Lower lobe of right lung (tissue), 2 donors: Measurements from ENCODE around the gene MAPKBP1. TPM values are rescaled to one million over a fixed set of nuclear protein-coding genes. Genes with fewer than 3 reads are reported as not detected.

Experiments used
- ATAC-seq, 2 donors: fragments of 200-7000 bp; cut with Tn5 transposase; one replicate each; pipeline ENCODE4 v1.9.1; 2020 to 2022; ENCODE audit warnings: mild to moderate bottlenecking in 2 of 2, moderate library complexity in 2 of 2
- DNase-seq: peaks from one replicate; pipeline ENCODE4 v3.0.0-alpha.2; 2020
- H3K27ac ChIP-seq: fragments of 200-600 bp; one replicate; pipeline ENCODE4 v1.8.0; 2022
- H3K27me3 ChIP-seq: fragments of 200-600 bp; one replicate; pipeline ENCODE4 v1.8.0; 2022; ENCODE audit warnings: low read depth
- H3K36me3 ChIP-seq: fragments of 200-600 bp; one replicate; pipeline ENCODE4 v1.8.0; 2022; ENCODE audit warnings: mild to moderate bottlenecking
- H3K4me1 ChIP-seq: fragments of 200-600 bp; one replicate; pipeline ENCODE4 v1.8.0; 2022
- H3K4me3 ChIP-seq: fragments of 200-600 bp; one replicate; pipeline ENCODE4 v1.8.0; 2022; ENCODE audit warnings: mild to moderate bottlenecking
- H3K9me3 ChIP-seq: fragments of 200-600 bp; one replicate; pipeline ENCODE4 v1.8.0; 2022
- intact Hi-C: fragments of 100-400 bp; cut with DNase I; formaldehyde crosslinking; loops from one replicate; pipeline ENCODE4 v1.11.0; 2022
- total RNA-seq: library from RNA; stranded (reverse); fragmentation: NEBNext Ultra II Directional; extraction: Animal tissue kit (Norgen Biotek cat#: 25700); gene quantifications from one replicate; pipeline ENCODE4 v1.2.1, GENCODE V29; 2021
- TF ChIP-seq, protein P1 (sequence below): fragments of 200-600 bp; IDR thresholded peaks from one replicate; pipeline ENCODE4 v1.8.0; 2022; ENCODE audit warnings: antibody characterized with exemption, mild to moderate bottlenecking
- donor health status: DM: no; HTN: yes; CAD: no; lungs with severe emphysema.

MAPKBP1 gene
- total RNA-seq, 1 donor from 2014 or later = 17.0 TPM

DNA sequence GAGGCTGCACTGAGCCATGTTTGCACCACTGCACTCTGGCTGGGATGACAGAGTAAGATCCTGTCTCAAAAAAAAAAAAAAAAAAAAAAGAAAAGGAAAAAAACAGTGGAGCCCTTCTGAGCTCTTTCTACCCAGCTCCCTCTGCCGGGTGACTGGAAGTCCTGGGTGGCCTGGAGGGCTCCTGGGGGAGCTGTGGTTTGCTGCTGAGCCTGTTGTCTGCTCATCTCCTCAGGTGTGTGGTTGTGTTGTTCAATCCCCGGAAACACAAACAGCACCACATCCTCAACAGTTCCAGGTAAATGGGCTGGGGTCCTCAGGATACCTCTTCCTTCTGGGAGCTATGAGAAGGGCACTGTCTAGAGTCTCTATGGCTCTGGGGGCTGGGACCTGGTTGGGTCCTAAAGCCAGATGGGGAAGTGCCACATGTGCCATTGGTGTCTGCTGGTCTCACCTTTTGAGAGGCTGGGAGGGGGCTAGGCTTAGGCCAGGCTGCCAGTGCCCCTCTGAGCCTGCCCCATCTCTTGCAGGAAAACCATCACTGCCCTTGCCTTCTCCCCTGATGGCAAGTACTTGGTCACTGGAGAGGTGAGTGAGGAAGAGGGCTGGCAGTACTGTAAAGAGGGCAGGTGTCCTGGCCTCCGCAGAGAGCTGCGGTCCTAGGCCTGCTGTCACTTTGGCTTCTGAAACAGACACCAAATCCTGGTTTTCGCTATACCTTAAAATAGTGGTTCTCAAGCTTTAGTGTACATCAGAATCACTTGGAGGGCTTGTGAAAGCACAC, 36.6 kb downstream of the MAPKBP1 start:
- no peak overlapping the region for H3K27ac ChIP-seq
- TF ChIP-seq, protein P1, sequence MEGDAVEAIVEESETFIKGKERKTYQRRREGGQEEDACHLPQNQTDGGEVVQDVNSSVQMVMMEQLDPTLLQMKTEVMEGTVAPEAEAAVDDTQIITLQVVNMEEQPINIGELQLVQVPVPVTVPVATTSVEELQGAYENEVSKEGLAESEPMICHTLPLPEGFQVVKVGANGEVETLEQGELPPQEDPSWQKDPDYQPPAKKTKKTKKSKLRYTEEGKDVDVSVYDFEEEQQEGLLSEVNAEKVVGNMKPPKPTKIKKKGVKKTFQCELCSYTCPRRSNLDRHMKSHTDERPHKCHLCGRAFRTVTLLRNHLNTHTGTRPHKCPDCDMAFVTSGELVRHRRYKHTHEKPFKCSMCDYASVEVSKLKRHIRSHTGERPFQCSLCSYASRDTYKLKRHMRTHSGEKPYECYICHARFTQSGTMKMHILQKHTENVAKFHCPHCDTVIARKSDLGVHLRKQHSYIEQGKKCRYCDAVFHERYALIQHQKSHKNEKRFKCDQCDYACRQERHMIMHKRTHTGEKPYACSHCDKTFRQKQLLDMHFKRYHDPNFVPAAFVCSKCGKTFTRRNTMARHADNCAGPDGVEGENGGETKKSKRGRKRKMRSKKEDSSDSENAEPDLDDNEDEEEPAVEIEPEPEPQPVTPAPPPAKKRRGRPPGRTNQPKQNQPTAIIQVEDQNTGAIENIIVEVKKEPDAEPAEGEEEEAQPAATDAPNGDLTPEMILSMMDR = no peak
- H3K36me3 ChIP-seq = peaks cover 33% of the 10 kb centered on the region
- intact Hi-C loops = loop anchor here (5.0 kb wide), 1 partner anchor 39 kb away; the partner anchor contains the start of gene MAPKBP1
- no peaks in the 10 kb centered on the region for H3K9me3 ChIP-seq
- no peak overlapping the region for H3K4me3 ChIP-seq
- H3K27me3 ChIP-seq = no peaks in the 10 kb centered on the region
- no peaks in the 10 kb centered on the region for H3K4me1 ChIP-seq
- no peak for DNase-seq
- ATAC-seq = peak in 1 of 2 donors; percentile 5

DNA sequence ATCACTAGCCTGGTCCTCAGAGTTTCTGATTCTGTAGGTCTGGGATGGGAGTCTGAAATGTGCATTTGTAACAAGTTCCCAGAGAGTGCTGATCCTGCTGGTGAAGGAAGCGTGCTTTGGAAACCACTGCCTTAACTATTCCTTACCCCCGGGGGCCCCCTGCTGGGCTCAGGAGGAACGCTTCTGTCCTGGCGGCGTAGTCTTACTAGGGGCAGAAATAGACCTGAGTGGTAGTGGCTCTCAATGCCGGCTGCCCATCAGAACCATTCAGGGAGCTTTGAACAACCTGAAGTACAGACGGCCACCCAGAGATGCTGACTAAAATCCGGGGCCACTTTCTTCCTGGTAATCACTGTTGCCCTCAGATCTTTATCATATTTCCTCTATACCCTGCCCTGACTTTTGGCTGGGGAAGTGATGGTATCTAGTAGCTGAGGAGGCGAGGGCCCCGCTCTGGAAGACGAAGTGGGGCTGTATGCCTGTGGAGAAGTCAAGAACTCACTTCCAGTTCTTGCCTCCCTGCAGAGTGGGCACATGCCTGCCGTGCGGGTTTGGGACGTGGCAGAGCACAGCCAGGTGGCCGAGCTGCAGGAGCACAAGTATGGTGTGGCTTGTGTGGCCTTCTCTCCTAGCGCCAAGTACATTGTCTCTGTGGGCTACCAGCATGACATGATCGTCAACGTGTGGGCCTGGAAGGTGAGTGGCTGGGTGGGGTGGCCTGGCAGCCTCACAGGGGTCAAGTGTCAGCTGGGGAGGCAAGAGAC, 37.3 kb downstream of the MAPKBP1 start:
- Histone ChIP-seq H3K4me1 (no peaks in the 10 kb centered on the region), H3K27me3 (no peaks in the 10 kb centered on the region), H3K4me3 (no peak overlapping the region), H3K9me3 (no peaks in the 10 kb centered on the region), H3K27ac (no peak overlapping the region), H3K36me3 (peaks cover 40% of the 10 kb centered on the region)
- TF ChIP-seq, protein P1 = peak; percentile 91
- DNase-seq = peak; percentile 88
- ATAC-seq = peak; percentile 90 to 93
- intact Hi-C loops = loop anchor here (5.0 kb wide), 1 partner anchor 39 kb away; the partner anchor contains the start of gene MAPKBP1

DNA sequence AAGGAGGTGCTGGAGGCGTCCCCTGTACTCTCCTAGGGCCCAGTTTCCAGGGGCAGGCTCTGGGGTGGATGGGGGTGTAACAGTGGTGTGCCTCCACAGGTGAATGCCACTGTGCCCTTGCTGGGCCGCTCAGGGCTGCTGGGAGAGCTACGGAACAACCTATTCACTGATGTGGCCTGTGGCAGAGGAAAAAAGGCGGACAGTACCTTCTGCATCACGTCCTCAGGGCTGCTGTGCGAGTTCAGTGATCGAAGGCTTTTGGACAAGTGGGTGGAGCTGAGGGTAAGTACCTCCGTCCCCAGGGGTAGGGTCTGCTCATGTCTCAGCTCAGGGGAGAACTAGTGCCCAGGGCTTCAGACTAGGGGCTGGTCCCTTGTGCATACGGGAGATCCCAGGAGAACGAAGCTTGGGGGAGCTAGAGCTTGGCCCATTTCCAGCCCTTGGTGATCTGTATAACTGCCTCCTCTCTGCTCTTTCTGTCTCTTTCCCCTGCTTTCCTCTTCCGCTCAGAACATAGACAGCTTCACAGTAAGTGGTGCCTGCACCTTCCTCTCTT, 38.6 kb downstream of the MAPKBP1 start:
- Histone ChIP-seq H3K36me3 (peaks cover 53% of the 10 kb centered on the region), H3K27ac (no peak overlapping the region), H3K4me1 (no peaks in the 10 kb centered on the region), H3K27me3 (no peaks in the 10 kb centered on the region), H3K9me3 (no peaks in the 10 kb centered on the region), H3K4me3 (no peak overlapping the region)
- no peak for DNase-seq
- TF ChIP-seq, protein P1 = no peak
- no peak for ATAC-seq
- intact Hi-C loops = loop anchor here (5.0 kb wide), 1 partner anchor 41 kb away; the partner anchor contains the start of gene MAPKBP1

DNA sequence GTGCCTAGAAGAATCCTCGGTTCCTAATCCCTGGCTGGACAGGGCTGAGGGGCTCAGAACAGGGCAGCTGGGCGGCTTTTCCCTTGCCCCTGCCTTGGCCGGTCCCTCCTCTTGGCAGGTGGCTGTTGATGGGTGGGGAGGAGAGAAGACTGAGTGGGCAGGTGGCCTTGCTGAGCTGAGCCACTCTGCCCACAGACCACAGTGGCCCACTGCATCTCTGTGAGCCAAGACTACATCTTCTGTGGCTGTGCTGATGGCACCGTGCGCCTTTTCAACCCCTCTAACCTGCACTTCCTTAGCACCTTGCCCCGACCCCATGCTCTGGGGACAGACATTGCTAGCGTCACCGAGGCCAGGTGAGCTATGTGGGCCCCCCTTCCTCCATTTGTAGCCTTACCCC, 39.1 kb downstream of the MAPKBP1 start:
- Histone ChIP-seq H3K9me3 (no peaks in the 10 kb centered on the region), H3K27ac (no peak overlapping the region), H3K4me1 (no peaks in the 10 kb centered on the region), H3K27me3 (no peaks in the 10 kb centered on the region), H3K36me3 (peaks cover 58% of the 10 kb centered on the region), H3K4me3 (no peak overlapping the region)
- ATAC-seq (no peak), DNase-seq (no peak)
- TF ChIP-seq, protein P1 = no peak
- intact Hi-C loops = loop anchor here (5.0 kb wide), 1 partner anchor 41 kb away; the partner anchor contains the start of gene MAPKBP1

DNA sequence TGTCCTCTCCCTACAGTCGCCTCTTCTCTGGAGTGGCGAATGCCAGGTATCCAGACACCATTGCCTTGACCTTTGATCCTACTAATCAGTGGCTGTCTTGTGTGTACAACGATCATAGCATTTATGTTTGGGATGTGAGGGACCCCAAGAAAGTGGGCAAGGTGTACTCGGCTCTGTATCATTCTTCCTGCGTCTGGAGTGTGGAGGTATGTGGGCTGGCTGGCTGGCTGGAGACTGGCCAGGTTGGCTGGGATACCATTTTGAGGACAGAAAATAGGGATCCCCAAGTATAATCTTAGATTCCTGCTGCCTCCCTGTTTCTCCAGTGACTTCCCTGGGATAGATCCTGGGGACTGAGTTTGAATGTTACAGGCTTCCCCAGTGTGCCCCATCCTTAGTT, 40.2 kb downstream of the MAPKBP1 start:
- intact Hi-C loops = loop anchor here (5.0 kb wide), 1 partner anchor 42 kb away; the partner anchor contains the start of gene MAPKBP1
- Histone ChIP-seq H3K4me1 (no peaks in the 10 kb centered on the region), H3K9me3 (no peaks in the 10 kb centered on the region), H3K36me3 (peaks cover 70% of the 10 kb centered on the region), H3K27me3 (no peaks in the 10 kb centered on the region), H3K27ac (no peak overlapping the region), H3K4me3 (no peak overlapping the region)
- ATAC-seq (no peak), DNase-seq (no peak)
- TF ChIP-seq, protein P1 = no peak
